ENCODE results near the gene PGAP6. TPM values are rescaled to one million over a fixed set of nuclear protein-coding genes. Genes with fewer than 3 reads are reported as not detected.

The PGAP6 gene
- total and polyA plus RNA-seq, 2 of the 8 experiments (the other 6 are each of a cell fraction or from before 2014, with no cell fraction given), result 86.8 to 364 TPM

GRCh38 chr16:401468-402348 lies 19.9 kb upstream of the PGAP6 start, which contains the start of gene DECR2 (continued):
- no peak for TF ChIP-seq CHD7 (IDR thresholded peaks at IDR 0.05; ENCODE audit: insufficient replicate concordance, low read length)
- TF ChIP-seq EP300 (IDR thresholded peaks at IDR 0.05; ENCODE audit: borderline replicate concordance in 1 of 2, low read depth in 2 of 2, low read length in 2 of 2), result no peak
- peak; percentile 73; the same call in 1 of the 2 replicates for TF ChIP-seq PHF8 (conservative IDR thresholded peaks at IDR 0.05; ENCODE audit: low read depth, low read length)
- peak; percentile 57 for TF ChIP-seq NRF1 (IDR thresholded peaks at IDR 0.05; ENCODE audit: low read depth, low read length)
- peak; percentile 24 to 28; a peak in 3 of 4 replicates for TF ChIP-seq RAD21 (IDR thresholded peaks at IDR 0.05 in 1 of 2, conservative IDR thresholded peaks at IDR 0.05 in 1 of 2; ENCODE audit: low read depth in 2 of 2, low read length in 2 of 2)

Measured in H1 (cell line).